H1 (cell line): Measurements from ENCODE around the gene C1orf210. TPM values are rescaled to one million over a fixed set of nuclear protein-coding genes. Genes with fewer than 3 reads are reported as not detected.

ENCODE experiments used
- CTCF ChIA-PET: fragments of 300-600 bp; sonication (Branson Sonifier 250); formaldehyde crosslinking; loops from one replicate; lab custom pipeline; 2021; ENCODE audit not compliant: partially characterized antibody; lab: Charles Lee
- POLR2A ChIA-PET: fragments of 300-600 bp; sonication (Branson Sonifier 250); formaldehyde crosslinking; loops from one replicate; lab custom pipeline; 2021; ENCODE audit warnings: inconsistent platforms; ENCODE audit not compliant: partially characterized antibody; lab: Charles Lee
- DNase-seq, 2 experiments: peaks; one replicate each; pipeline versions ENCODE4 v3.0.0 to v3.0.0-alpha.2; 2010 to 2022; ENCODE audit warnings: low spot score in 2 of 2, low read depth in 1 of 2, mixed read lengths in 1 of 2
- FAIRE-seq: peaks from 2 replicates; lab custom pipeline; 2011; peaks lifted over from hg19 to GRCh38; lab: Jason Lieb, UNC
- H2AFZ ChIP-seq: 2 replicates; pipeline ENCODE4 v1.8.1; 2012; ENCODE audit warnings: low read length, inconsistent platforms
- H2AK5ac ChIP-seq: 2 replicates; pipeline ENCODE4 v1.6.1; 2013; ENCODE audit warnings: low read depth, low read length
- H2BK120ac ChIP-seq: replicated peaks from 2 replicates; pipeline ENCODE3; 2013; ENCODE audit warnings: low read depth, low read length, inconsistent platforms
- H2BK12ac ChIP-seq: 2 replicates; pipeline ENCODE4 v1.6.1; 2013; ENCODE audit warnings: low read depth, low read length
- H2BK15ac ChIP-seq: 2 replicates; pipeline ENCODE4 v1.6.1; 2013; ENCODE audit warnings: low read length
- H2BK20ac ChIP-seq: 2 replicates; pipeline ENCODE4 v1.6.1; 2013; ENCODE audit warnings: low read length
- H2BK5ac ChIP-seq: 2 replicates; pipeline ENCODE4 v1.6.1; 2013; ENCODE audit warnings: low read depth, low read length
- H3K14ac ChIP-seq: 2 replicates; pipeline ENCODE4 v1.6.1; 2013; ENCODE audit warnings: inconsistent platforms; ENCODE audit not compliant: insufficient read length
- H3K18ac ChIP-seq: 2 replicates; pipeline ENCODE4 v1.6.1; 2013; ENCODE audit warnings: low read length; ENCODE audit errors: extremely low read depth
- H3K23ac ChIP-seq: 2 replicates; pipeline ENCODE4 v1.6.1; 2013; ENCODE audit warnings: inconsistent platforms; ENCODE audit not compliant: insufficient read length
- H3K23me2 ChIP-seq: 2 replicates; pipeline ENCODE4 v1.6.1; 2013; ENCODE audit warnings: low read depth, low read length
- H3K27ac ChIP-seq: 2 replicates; pipeline ENCODE4 v1.6.1; 2011; ENCODE audit warnings: low read depth, low read length, inconsistent platforms
- H3K27me3 ChIP-seq, 4 experiments: replicated peaks in 1 of 4; 1 replicate in 1 of 4; 2 replicates in 3 of 4; pipeline versions ENCODE4 v1.6.1 to v1.8.1; 2011 to 2013; ENCODE audit warnings: low read length in 3 of 4, mild to moderate bottlenecking in 3 of 4, inconsistent platforms in 2 of 4, mixed read lengths in 2 of 4, moderate library complexity in 1 of 4; ENCODE audit not compliant: control insufficient read depth in 3 of 4, insufficient read depth in 3 of 4; ENCODE audit errors: extremely low read depth in 1 of 4
- H3K36me3 ChIP-seq, 4 experiments: 2 replicates each; pipeline versions ENCODE4 v1.6.1 to v1.8.1; 2011 to 2013; ENCODE audit warnings: mild to moderate bottlenecking in 4 of 4, low read length in 3 of 4, moderate library complexity in 2 of 4, control low read depth in 1 of 4, inconsistent platforms in 1 of 4; ENCODE audit not compliant: insufficient read depth in 4 of 4, control insufficient read depth in 2 of 4
- H3K4ac ChIP-seq: replicated peaks from 2 replicates; pipeline ENCODE3; 2013; ENCODE audit warnings: low read length, low read depth, mixed read lengths, inconsistent platforms; ENCODE audit not compliant: insufficient read length
- H3K4me1 ChIP-seq, 4 experiments: replicated peaks in 1 of 4; 1 replicate in 1 of 4; 2 replicates in 3 of 4; pipeline versions ENCODE4 v1.6.1 to v1.8.1; 2011 to 2013; ENCODE audit warnings: low read length in 3 of 4, inconsistent platforms in 2 of 4, mixed read lengths in 1 of 4; ENCODE audit not compliant: insufficient read depth in 4 of 4, control insufficient read depth in 3 of 4
- H3K4me2 ChIP-seq, 2 experiments: 2 replicates each; pipeline versions ENCODE4 v1.6.1 to v1.8.1; 2011 to 2013; ENCODE audit warnings: low read depth in 2 of 2, low read length in 2 of 2, control low read depth in 1 of 2, inconsistent platforms in 1 of 2, mild to moderate bottlenecking in 1 of 2; ENCODE audit not compliant: insufficient read depth in 1 of 2
- H3K4me3 ChIP-seq, 4 experiments: fragments of 200-600, 300-600 bp in 1 of 4; sonication (generic), shearing (Covaris generic), sonication (Bioruptor Twin) in 1 of 4; 2 replicates each; pipeline versions ENCODE4 v1.5.1 to v1.8.1; 2011 to 2016; ENCODE audit warnings: low read length in 4 of 4, low read depth in 3 of 4, control low read depth in 2 of 4, inconsistent platforms in 2 of 4, mild to moderate bottlenecking in 2 of 4, mixed read lengths in 1 of 4, moderate library complexity in 1 of 4; ENCODE audit not compliant: insufficient read depth in 2 of 4; ENCODE audit errors: extremely low read depth in 1 of 4
- H3K56ac ChIP-seq: replicated peaks from 2 replicates; pipeline ENCODE3; 2013; ENCODE audit warnings: low read depth, mild to moderate bottlenecking, mixed read lengths, low read length, inconsistent platforms; ENCODE audit not compliant: insufficient read length
- H3K79me1 ChIP-seq: 2 replicates; pipeline ENCODE4 v1.6.1; 2013; ENCODE audit warnings: low read depth, low read length, control low read depth
- H3K79me2 ChIP-seq, 2 experiments: 2 replicates each; pipeline versions ENCODE4 v1.6.1 to v1.8.1; 2012 to 2013; ENCODE audit warnings: low read length in 2 of 2, mild to moderate bottlenecking in 2 of 2, inconsistent platforms in 1 of 2; ENCODE audit not compliant: insufficient read depth in 2 of 2, control insufficient read depth in 1 of 2
- H3K9ac ChIP-seq, 4 experiments: replicated peaks in 1 of 4; 1 replicate in 1 of 4; 2 replicates in 3 of 4; pipeline versions ENCODE4 v1.6.1 to v1.8.1; 2011 to 2013; ENCODE audit warnings: low read depth in 3 of 4, low read length in 3 of 4, control low read depth in 2 of 4, mild to moderate bottlenecking in 2 of 4, moderate library complexity in 2 of 4, inconsistent platforms in 1 of 4; ENCODE audit errors: extremely low read depth in 1 of 4
- H3K9me3 ChIP-seq, 2 experiments: 2 replicates each; pipeline versions ENCODE4 v1.6.1 to v1.8.1; 2012 to 2013; ENCODE audit warnings: mild to moderate bottlenecking in 2 of 2, moderate library complexity in 2 of 2, control low read depth in 1 of 2, inconsistent platforms in 1 of 2, low read depth in 1 of 2, low read length in 1 of 2, mixed read lengths in 1 of 2; ENCODE audit not compliant: insufficient read depth in 2 of 2
- H4K20me1 ChIP-seq, 2 experiments: replicated peaks in 1 of 2; 2 replicates each; pipeline versions ENCODE3 to v1.8.1; 2011 to 2013; ENCODE audit warnings: inconsistent platforms in 2 of 2, low read length in 2 of 2, mild to moderate bottlenecking in 1 of 2; ENCODE audit not compliant: insufficient read depth in 2 of 2, control insufficient read depth in 1 of 2
- H4K5ac ChIP-seq: 2 replicates; pipeline ENCODE4 v1.6.1; 2013; ENCODE audit warnings: low read length, low read depth, mixed read lengths, inconsistent platforms; ENCODE audit not compliant: insufficient read length
- H4K8ac ChIP-seq: 2 replicates; pipeline ENCODE4 v1.8.0; 2013; ENCODE audit warnings: mild to moderate bottlenecking, moderate library complexity, low read length, inconsistent platforms; ENCODE audit not compliant: insufficient read depth; ENCODE audit errors: extremely low read depth
- H4K91ac ChIP-seq: replicated peaks from 2 replicates; pipeline ENCODE3; 2013; ENCODE audit warnings: low read length, mixed read lengths, inconsistent platforms; ENCODE audit not compliant: insufficient read length
- BCL11A ChIP-seq, 2 experiments: IDR thresholded peaks; one replicate each; pipeline ENCODE4 v1.6.1; 2011; ENCODE audit warnings: low read depth in 2 of 2, low read length in 2 of 2, mild to moderate bottlenecking in 2 of 2
- JUN ChIP-seq: IDR thresholded peaks from 2 replicates; pipeline ENCODE4 v1.6.1; 2011; ENCODE audit warnings: low read depth, mild to moderate bottlenecking, improper control_type of control experiment, low read length
- NRF1 ChIP-seq: IDR thresholded peaks from 2 replicates; pipeline ENCODE4 v1.6.1; 2011; ENCODE audit warnings: mild to moderate bottlenecking, low read depth, low read length, improper control_type of control experiment
- PHF8 ChIP-seq: fragments of 200-600 bp; sonication (generic); conservative IDR thresholded peaks from 2 replicates; pipeline ENCODE4 v1.7.1; 2012; ENCODE audit warnings: low read depth, mild to moderate bottlenecking, inconsistent platforms, low read length, moderate library complexity
- POU5F1 ChIP-seq: IDR thresholded peaks from 2 replicates; pipeline ENCODE4 v1.6.1; 2011; ENCODE audit warnings: low read depth, mild to moderate bottlenecking, low read length, moderate library complexity
- RFX5 ChIP-seq: IDR thresholded peaks from 2 replicates; pipeline ENCODE4 v1.6.1; 2011; ENCODE audit warnings: low read depth, low read length, improper control_type of control experiment, borderline replicate concordance
- RNF2 ChIP-seq: fragments of 200-900, 300-1000 bp; sonication (generic); IDR thresholded peaks from 2 replicates; pipeline ENCODE4 v1.7.1; 2016; ENCODE audit warnings: borderline replicate concordance, low read depth, mild to moderate bottlenecking, antibody characterized with exemption, low read length; ENCODE audit not compliant: poor library complexity, severe bottlenecking; ENCODE audit errors: missing control alignments
- SAP30 ChIP-seq: fragments of 300-600 bp; sonication (generic); IDR thresholded peaks from 2 replicates; pipeline ENCODE4 v1.7.1; 2012; ENCODE audit warnings: low read length, moderate library complexity, mild to moderate bottlenecking, inconsistent platforms; ENCODE audit not compliant: insufficient read depth, insufficient replicate concordance
- WGBS, 2 experiments: shearing (Covaris generic) in 1 of 2; methylation state at CpG; one replicate each; pipeline versions ENCODE4 v1.1.6 to v1.1.7; 2013 to 2015; ENCODE audit warnings: low lambda C conversion rate in 2 of 2, mixed read lengths in 2 of 2, inconsistent platforms in 1 of 2, low coverage in 1 of 2, missing lambda C conversion rate in 1 of 2; ENCODE audit not compliant: insufficient replicate concordance in 2 of 2, insufficient coverage in 1 of 2, insufficient read length in 1 of 2; ENCODE audit errors: extremely low coverage in 1 of 2, missing lambda C conversion rate in 1 of 2; 5-methylcytosine and 5-hydroxymethylcytosine counted together
- polyA plus RNA-seq, 7 experiments: library from polyadenylated mRNA; depleted of rRNA in 3 of 7; stranded (reverse) in 5 of 7; unstranded in 2 of 7; fragments of >200 nt in 5 of 7; fragments of 200-250 nt in 2 of 7; gene quantifications; 1 replicate in 5 of 7; 2 replicates in 1 of 7; 4 replicates in 1 of 7; pipeline versions ENCODE4 v1.2.1 to v1.2.3, GENCODE V29; 2011 to 2013; ENCODE audit warnings: missing spikeins in 2 of 7, mixed read lengths in 2 of 7
- total RNA-seq: library from RNA; stranded (reverse); fragmentation: NEBNext Ultra II Directional; extraction: Animal tissue kit (Norgen Biotek cat#: 25700); gene quantifications from 2 replicates; pipeline ENCODE4 v1.2.1, GENCODE V29; 2021

C1orf210 gene
- total and polyA plus RNA-seq, 2 of the 8 experiments (the other 6 are each of a cell fraction or from before 2014, with no cell fraction given): 12.0 to 27.9 TPM

- no peak overlapping the region for H3K4me3 ChIP-seq
- 86% methylated on average over 17 of the region's 17 CpGs; no CpG with 5 or more reads in 1 of the 2 experiments for WGBS, 2 experiments
Observed at GRCh38 chr1:43306688-43307457, 21.5 kb upstream of the C1orf210 start.

More at GRCh38 chr1:43306688-43307457, 21.5 kb upstream of the C1orf210 start:
- ChIA-PET POLR2A (interaction anchor here (0.9 to 1.7 kb wide), 4 partner anchors 9 to 147 kb away, joined by 3 to 4 read pairs (median 4); partner anchors contain the start of genes HYI, MED8 and SZT2), CTCF (interaction anchor here (1.3 to 1.9 kb wide), 4 partner anchors 9 to 80 kb away, joined by 3 to 7 read pairs (median 4); partner anchors contain the start of gene MPL)
- Histone ChIP-seq H2BK12ac (no peak overlapping the region), H3K79me2 (no peaks in the 10 kb centered on the region), H3K23me2 (no peaks in the 10 kb centered on the region), H4K8ac (no peak overlapping the region), H2BK120ac (no peak overlapping the region), H3K4me1 (no peaks in the 10 kb centered on the region; a peak in 1 of 7 replicates), H3K4me2 (no peak overlapping the region), H3K36me3 (no peaks in the 10 kb centered on the region), H3K23ac (no peak overlapping the region), H2BK20ac (no peak overlapping the region), H3K27me3 (no peaks in the 10 kb centered on the region), H3K9ac (no peak overlapping the region), H2BK15ac (no peak overlapping the region), H3K14ac (no peak overlapping the region), H2AK5ac (no peak overlapping the region), H3K4ac (no peak overlapping the region), H4K5ac (no peak overlapping the region), H3K9me3 (no peaks in the 10 kb centered on the region), H2AFZ (no peak overlapping the region), H3K18ac (no peak overlapping the region), H3K27ac (no peak overlapping the region), H4K91ac (no peak overlapping the region), H2BK5ac (no peak overlapping the region), H4K20me1 (no peaks in the 10 kb centered on the region), H3K56ac (no peak overlapping the region), H3K79me1 (no peaks in the 10 kb centered on the region)
- no peak for TF ChIP-seq PHF8
- TF ChIP-seq SAP30: no peak
- TF ChIP-seq RFX5: no peak
- TF ChIP-seq RNF2: no peak
- no peak for TF ChIP-seq BCL11A (IDR thresholded peaks at IDR 0.05; ENCODE audit: low read depth in 2 of 2, low read length in 2 of 2)
- no peak for TF ChIP-seq NRF1
- no peak for TF ChIP-seq POU5F1
- no peak for TF ChIP-seq JUN
- no peak for DNase-seq
- FAIRE-seq: no peak
